K562 (cell line): ENCODE results near the gene SPATS1. TPM values are rescaled to one million over a fixed set of nuclear protein-coding genes. Genes with fewer than 3 reads are reported as not detected.

Source experiments
- EP400 ChIP-seq: fragments of 450-650 bp; IDR thresholded peaks from 2 replicates; pipeline ENCODE4 v1.6.1; 2017; ENCODE audit warnings: antibody characterized with exemption, mild to moderate bottlenecking, moderate library complexity
- GABPB1 ChIP-seq: sonication (generic); formaldehyde crosslinking; IDR thresholded peaks from 2 replicates; pipeline ENCODE4 v1.8.0; 2022; ENCODE audit warnings: mild to moderate bottlenecking, missing genetic modification reagents
- MXI1 ChIP-seq: IDR thresholded peaks from 2 replicates; pipeline ENCODE4 v1.6.1; 2011; ENCODE audit warnings: low read depth, mild to moderate bottlenecking, improper control_type of control experiment, low read length
- POLR2A ChIP-seq: fragments of 450-650 bp; conservative IDR thresholded peaks from 2 replicates; pipeline ENCODE4 v1.6.1; 2016
- XRCC3 ChIP-seq: fragments of 450-650 bp; IDR thresholded peaks from 2 replicates; pipeline ENCODE4 v1.6.1; 2017; ENCODE audit warnings: mild to moderate bottlenecking, moderate library complexity
- ZFP30 ChIP-seq: fragments of 250-450 bp; sonication (Bioruptor Pico); IDR thresholded peaks from 2 replicates; pipeline ENCODE4 v1.8.0; 2022; ENCODE audit warnings: moderate library complexity, mild to moderate bottlenecking, inconsistent platforms, borderline replicate concordance
- ZNF121 ChIP-seq: sonication (generic); formaldehyde crosslinking; conservative IDR thresholded peaks from 2 replicates; pipeline ENCODE4 v1.8.0; 2022; ENCODE audit warnings: missing genetic modification reagents
- polyA plus RNA-seq, 8 experiments: library from polyadenylated mRNA; depleted of rRNA in 4 of 8; stranded (reverse) in 5 of 8; unstranded in 3 of 8; fragments of >200 nt; fragmentation: Nextera tagmentation in 2 of 8; fragmentation: Illumina TruSeq in 1 of 8; extraction: Ambion mirVana in 2 of 8; extraction: Trizol in 1 of 8; gene quantifications; 2 replicates each; pipeline versions ENCODE4 v1.2.1 to v1.2.3, GENCODE V29; 2011 to 2014; ENCODE audit warnings: inconsistent platforms in 1 of 8, missing spikeins in 1 of 8
- total RNA-seq, 7 experiments: library from RNA; depleted of rRNA in 6 of 7; stranded (reverse); fragments of >200 nt in 6 of 7; fragmentation: Illumina TruSeq in 2 of 7; extraction: Trizol in 2 of 7; gene quantifications; 2 replicates each; pipeline versions ENCODE4 v1.2.1 to v1.2.3, GENCODE V29; 2011 to 2021; ENCODE audit warnings: low replicate concordance in 1 of 7
- TF ChIP-seq, protein P1 (sequence below): fragments of 250-450 bp; sonication (Bioruptor Pico); IDR thresholded peaks from 2 replicates; pipeline ENCODE4 v1.4.0; 2020; ENCODE audit warnings: mild to moderate bottlenecking, moderate library complexity
- TF ChIP-seq, protein P2 (sequence below), 2 experiments: fragments of 250-450 bp in 1 of 2; fragments of 450-650 bp in 1 of 2; sonication (Bioruptor Pico) in 1 of 2; IDR thresholded peaks; 2 replicates each; pipeline versions ENCODE4 v1.6.1 to v1.8.0; 2016 to 2021; ENCODE audit warnings: mild to moderate bottlenecking in 2 of 2, moderate library complexity in 2 of 2, missing compliant biosample characterization in 1 of 2, missing genetic modification characterization in 1 of 2
- TF ChIP-seq, protein P3 (sequence below): fragments of 450-650 bp; formaldehyde crosslinking; IDR thresholded peaks from 2 replicates; pipeline ENCODE4 v1.4.0; 2022; ENCODE audit warnings: mild to moderate bottlenecking, moderate library complexity
- TF ChIP-seq, protein P4 (sequence below): fragments of 250-450 bp; sonication (Bioruptor Pico); IDR thresholded peaks from 2 replicates; pipeline ENCODE4 v1.8.0; 2021; ENCODE audit warnings: borderline replicate concordance, mild to moderate bottlenecking, moderate library complexity; ENCODE audit not compliant: poor library complexity, severe bottlenecking
- TF ChIP-seq, protein P5 (sequence below), 2 experiments: fragments of 450-650 bp; formaldehyde crosslinking in 1 of 2; IDR thresholded peaks; 2 replicates each; pipeline versions ENCODE4 v1.4.0 to v1.6.1; 2014 to 2020; ENCODE audit warnings: mild to moderate bottlenecking in 2 of 2, borderline replicate concordance in 1 of 2, low read depth in 1 of 2

Gene SPATS1
- total and polyA plus RNA-seq, 9 of the 15 experiments (the other 6 are each of a cell fraction or from before 2014, with no cell fraction given): not detected

DNA sequence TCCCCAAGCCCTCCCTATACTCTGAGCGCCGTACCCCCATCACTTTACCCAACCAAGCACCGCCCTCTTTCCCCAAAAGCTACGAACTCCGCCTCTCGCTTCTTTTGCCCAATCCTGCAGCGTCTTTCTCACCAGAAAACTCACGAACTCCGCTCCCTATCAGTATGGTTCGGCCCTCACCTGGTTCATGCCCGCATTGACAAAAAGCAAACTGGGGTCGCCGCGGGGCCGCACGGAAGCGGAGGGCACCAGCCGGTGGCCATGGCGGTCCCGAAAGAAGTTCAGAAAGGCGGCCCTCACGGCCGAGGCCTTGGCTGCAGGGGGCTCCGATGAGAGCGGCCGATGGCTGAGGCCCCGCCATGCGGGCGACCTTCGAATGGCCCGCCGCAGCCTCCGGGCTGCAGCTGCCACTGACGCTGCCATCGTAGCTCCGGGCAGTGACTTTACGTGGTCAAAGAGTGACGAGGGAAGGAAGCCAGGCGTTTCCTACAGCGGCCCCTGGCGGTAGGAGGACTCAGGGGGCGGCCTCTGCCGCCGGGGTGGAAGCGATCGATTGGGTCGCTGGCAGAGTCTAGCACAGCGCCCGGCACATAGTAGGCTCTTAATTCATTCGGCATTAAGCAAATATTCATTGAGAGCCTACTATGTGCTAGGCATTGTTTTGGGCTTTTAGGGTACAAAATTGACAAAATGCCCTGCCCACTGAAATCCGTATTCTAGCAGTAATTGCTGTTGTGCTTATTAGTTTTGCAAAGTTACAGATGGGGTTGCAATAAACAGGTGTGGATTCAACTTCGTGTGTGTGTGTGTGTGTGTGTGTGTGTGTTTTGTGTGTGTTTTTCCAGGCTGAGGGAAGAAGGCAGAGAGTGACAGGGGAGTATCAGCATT lies 29.3 kb upstream of the SPATS1 start, which contains the start of gene AARS2 (continued):
- TF ChIP-seq GABPB1 (peak; percentile 86), ZFP30 (no peak), ZNF121 (CRISPR knock-in tag) (no peak), EP400 (peak; percentile 94), XRCC3 (no peak), MXI1 (peak; percentile 41; the same call in 1 of the 2 replicates), POLR2A (peak; percentile 96)
- TF ChIP-seq, protein P1, sequence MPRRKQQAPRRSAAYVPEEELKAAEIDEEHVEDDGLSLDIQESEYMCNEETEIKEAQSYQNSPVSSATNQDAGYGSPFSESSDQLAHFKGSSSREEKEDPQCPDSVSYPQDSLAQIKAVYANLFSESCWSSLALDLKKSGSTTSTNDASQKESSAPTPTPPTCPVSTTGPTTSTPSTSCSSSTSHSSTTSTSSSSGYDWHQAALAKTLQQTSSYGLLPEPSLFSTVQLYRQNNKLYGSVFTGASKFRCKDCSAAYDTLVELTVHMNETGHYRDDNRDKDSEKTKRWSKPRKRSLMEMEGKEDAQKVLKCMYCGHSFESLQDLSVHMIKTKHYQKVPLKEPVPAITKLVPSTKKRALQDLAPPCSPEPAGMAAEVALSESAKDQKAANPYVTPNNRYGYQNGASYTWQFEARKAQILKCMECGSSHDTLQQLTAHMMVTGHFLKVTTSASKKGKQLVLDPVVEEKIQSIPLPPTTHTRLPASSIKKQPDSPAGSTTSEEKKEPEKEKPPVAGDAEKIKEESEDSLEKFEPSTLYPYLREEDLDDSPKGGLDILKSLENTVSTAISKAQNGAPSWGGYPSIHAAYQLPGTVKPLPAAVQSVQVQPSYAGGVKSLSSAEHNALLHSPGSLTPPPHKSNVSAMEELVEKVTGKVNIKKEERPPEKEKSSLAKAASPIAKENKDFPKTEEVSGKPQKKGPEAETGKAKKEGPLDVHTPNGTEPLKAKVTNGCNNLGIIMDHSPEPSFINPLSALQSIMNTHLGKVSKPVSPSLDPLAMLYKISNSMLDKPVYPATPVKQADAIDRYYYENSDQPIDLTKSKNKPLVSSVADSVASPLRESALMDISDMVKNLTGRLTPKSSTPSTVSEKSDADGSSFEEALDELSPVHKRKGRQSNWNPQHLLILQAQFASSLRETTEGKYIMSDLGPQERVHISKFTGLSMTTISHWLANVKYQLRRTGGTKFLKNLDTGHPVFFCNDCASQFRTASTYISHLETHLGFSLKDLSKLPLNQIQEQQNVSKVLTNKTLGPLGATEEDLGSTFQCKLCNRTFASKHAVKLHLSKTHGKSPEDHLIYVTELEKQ: no peak
- TF ChIP-seq, protein P2, sequence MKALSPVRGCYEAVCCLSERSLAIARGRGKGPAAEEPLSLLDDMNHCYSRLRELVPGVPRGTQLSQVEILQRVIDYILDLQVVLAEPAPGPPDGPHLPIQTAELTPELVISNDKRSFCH (CRISPR knock-in tag; IDR thresholded peaks at IDR 0.05): no peak
- TF ChIP-seq, protein P2 (tag; IDR thresholded peaks at IDR 0.05): peak; percentile 85
- TF ChIP-seq, protein P3, sequence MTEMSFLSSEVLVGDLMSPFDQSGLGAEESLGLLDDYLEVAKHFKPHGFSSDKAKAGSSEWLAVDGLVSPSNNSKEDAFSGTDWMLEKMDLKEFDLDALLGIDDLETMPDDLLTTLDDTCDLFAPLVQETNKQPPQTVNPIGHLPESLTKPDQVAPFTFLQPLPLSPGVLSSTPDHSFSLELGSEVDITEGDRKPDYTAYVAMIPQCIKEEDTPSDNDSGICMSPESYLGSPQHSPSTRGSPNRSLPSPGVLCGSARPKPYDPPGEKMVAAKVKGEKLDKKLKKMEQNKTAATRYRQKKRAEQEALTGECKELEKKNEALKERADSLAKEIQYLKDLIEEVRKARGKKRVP (CRISPR knock-in tag): no peak
- TF ChIP-seq, protein P4, sequence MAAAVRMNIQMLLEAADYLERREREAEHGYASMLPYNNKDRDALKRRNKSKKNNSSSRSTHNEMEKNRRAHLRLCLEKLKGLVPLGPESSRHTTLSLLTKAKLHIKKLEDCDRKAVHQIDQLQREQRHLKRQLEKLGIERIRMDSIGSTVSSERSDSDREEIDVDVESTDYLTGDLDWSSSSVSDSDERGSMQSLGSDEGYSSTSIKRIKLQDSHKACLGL (CRISPR knock-in tag): no peak
- TF ChIP-seq, protein P5, sequence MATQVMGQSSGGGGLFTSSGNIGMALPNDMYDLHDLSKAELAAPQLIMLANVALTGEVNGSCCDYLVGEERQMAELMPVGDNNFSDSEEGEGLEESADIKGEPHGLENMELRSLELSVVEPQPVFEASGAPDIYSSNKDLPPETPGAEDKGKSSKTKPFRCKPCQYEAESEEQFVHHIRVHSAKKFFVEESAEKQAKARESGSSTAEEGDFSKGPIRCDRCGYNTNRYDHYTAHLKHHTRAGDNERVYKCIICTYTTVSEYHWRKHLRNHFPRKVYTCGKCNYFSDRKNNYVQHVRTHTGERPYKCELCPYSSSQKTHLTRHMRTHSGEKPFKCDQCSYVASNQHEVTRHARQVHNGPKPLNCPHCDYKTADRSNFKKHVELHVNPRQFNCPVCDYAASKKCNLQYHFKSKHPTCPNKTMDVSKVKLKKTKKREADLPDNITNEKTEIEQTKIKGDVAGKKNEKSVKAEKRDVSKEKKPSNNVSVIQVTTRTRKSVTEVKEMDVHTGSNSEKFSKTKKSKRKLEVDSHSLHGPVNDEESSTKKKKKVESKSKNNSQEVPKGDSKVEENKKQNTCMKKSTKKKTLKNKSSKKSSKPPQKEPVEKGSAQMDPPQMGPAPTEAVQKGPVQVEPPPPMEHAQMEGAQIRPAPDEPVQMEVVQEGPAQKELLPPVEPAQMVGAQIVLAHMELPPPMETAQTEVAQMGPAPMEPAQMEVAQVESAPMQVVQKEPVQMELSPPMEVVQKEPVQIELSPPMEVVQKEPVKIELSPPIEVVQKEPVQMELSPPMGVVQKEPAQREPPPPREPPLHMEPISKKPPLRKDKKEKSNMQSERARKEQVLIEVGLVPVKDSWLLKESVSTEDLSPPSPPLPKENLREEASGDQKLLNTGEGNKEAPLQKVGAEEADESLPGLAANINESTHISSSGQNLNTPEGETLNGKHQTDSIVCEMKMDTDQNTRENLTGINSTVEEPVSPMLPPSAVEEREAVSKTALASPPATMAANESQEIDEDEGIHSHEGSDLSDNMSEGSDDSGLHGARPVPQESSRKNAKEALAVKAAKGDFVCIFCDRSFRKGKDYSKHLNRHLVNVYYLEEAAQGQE (IDR thresholded peaks at IDR 0.05; ENCODE audit: borderline replicate concordance): no peak
- TF ChIP-seq, protein P5 (CRISPR knock-in tag; IDR thresholded peaks at IDR 0.05; ENCODE audit: low read depth): 0 out of 2 replicates have a peak, but pooled peaks have one; percentile 37
